Measurements from ENCODE around the gene PIGU.

- no peak for TF ChIP-seq CTCF (IDR thresholded peaks at IDR 0.05)
- no peak for TF ChIP-seq REST (IDR thresholded peaks at IDR 0.05; ENCODE audit: low read depth, low read length)
- no peak for TF ChIP-seq FOXJ3 (CRISPR knock-in tag; IDR thresholded peaks at IDR 0.05)
- no peak for TF ChIP-seq SIN3A (IDR thresholded peaks at IDR 0.05; ENCODE audit: borderline replicate concordance, low read depth, low read length)
- TF ChIP-seq GABPA (IDR thresholded peaks at IDR 0.05; ENCODE audit: low read depth) = no peak
- TF ChIP-seq EP300 (IDR thresholded peaks at IDR 0.05; ENCODE audit: borderline replicate concordance in 1 of 2, low read depth in 1 of 2, low read length in 1 of 2) = no peak
Measured at GRCh38 chr20:34578521-34578920, 98.4 kb downstream of the PIGU start.
